Measurements from ENCODE around the gene KCNMA1.

DNA sequence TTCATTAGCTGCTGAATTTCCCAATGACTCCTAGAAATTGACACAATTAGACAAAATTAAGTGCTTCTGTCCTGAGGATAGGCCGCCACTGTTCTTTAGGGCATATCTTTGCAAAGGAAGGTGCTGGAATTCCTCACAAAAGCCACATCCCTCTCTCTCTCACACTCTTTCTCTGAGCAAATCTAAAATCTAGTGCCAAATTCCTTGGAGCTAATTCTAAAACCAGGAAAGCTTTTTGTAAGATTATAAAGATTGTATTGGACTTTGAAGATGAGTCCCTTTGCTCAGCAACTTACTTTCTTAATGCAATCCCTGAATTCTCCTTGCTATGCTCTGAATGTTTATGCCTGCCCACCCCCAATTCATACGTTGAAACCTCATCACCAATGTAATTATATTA lies 288.9 kb downstream of the KCNMA1 start:
- TF ChIP-seq POLR2A (IDR thresholded peaks at IDR 0.05; ENCODE audit: low read depth) = no peak
- TF ChIP-seq, protein P1, sequence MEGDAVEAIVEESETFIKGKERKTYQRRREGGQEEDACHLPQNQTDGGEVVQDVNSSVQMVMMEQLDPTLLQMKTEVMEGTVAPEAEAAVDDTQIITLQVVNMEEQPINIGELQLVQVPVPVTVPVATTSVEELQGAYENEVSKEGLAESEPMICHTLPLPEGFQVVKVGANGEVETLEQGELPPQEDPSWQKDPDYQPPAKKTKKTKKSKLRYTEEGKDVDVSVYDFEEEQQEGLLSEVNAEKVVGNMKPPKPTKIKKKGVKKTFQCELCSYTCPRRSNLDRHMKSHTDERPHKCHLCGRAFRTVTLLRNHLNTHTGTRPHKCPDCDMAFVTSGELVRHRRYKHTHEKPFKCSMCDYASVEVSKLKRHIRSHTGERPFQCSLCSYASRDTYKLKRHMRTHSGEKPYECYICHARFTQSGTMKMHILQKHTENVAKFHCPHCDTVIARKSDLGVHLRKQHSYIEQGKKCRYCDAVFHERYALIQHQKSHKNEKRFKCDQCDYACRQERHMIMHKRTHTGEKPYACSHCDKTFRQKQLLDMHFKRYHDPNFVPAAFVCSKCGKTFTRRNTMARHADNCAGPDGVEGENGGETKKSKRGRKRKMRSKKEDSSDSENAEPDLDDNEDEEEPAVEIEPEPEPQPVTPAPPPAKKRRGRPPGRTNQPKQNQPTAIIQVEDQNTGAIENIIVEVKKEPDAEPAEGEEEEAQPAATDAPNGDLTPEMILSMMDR (IDR thresholded peaks at IDR 0.05) = no peak
- TF ChIP-seq POLR2AphosphoS5 (IDR thresholded peaks at IDR 0.05) = no peak
- TF ChIP-seq EP300 (IDR thresholded peaks at IDR 0.05) = no peak
